Panc1 (cell line): ENCODE measurements around the gene INTS13.

Experiments
- POLR2AphosphoS5 ChIP-seq: IDR thresholded peaks from 2 replicates; pipeline ENCODE4 v1.6.1; 2012; ENCODE audit warnings: mild to moderate bottlenecking, low read depth, low read length, moderate library complexity
- TF ChIP-seq, protein P1 (sequence below): fragments of 450-650 bp; IDR thresholded peaks from 2 replicates; pipeline ENCODE4 v1.5.1; 2017; ENCODE audit warnings: mild to moderate bottlenecking
- TF ChIP-seq, protein P2 (sequence below), 2 experiments: IDR thresholded peaks; 2 replicates each; pipeline ENCODE4 v1.6.1; 2011 to 2012; ENCODE audit warnings: low read depth in 2 of 2, control low read depth in 1 of 2, low read length in 1 of 2, mild to moderate bottlenecking in 1 of 2, moderate library complexity in 1 of 2; ENCODE audit not compliant: insufficient read depth in 1 of 2

DNA sequence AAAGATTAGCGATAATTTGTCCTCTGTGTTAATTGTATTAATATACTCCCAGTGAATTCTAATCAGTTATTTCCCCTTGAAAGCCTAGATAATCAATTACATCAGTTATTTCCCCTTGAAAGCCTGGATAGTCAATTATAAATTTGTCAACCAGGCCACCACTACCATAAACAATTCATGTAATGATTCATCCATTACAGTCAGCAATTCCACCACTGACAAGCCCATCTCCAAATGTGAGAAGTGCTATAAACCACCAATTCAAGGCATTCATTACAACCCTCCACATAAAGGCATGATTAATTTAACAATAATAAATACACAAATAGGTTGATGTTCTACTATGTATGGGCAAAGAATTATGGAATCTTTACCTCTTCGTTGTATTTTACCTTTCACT lies 40.9 kb downstream of the INTS13 start:
- TF ChIP-seq, protein P1, sequence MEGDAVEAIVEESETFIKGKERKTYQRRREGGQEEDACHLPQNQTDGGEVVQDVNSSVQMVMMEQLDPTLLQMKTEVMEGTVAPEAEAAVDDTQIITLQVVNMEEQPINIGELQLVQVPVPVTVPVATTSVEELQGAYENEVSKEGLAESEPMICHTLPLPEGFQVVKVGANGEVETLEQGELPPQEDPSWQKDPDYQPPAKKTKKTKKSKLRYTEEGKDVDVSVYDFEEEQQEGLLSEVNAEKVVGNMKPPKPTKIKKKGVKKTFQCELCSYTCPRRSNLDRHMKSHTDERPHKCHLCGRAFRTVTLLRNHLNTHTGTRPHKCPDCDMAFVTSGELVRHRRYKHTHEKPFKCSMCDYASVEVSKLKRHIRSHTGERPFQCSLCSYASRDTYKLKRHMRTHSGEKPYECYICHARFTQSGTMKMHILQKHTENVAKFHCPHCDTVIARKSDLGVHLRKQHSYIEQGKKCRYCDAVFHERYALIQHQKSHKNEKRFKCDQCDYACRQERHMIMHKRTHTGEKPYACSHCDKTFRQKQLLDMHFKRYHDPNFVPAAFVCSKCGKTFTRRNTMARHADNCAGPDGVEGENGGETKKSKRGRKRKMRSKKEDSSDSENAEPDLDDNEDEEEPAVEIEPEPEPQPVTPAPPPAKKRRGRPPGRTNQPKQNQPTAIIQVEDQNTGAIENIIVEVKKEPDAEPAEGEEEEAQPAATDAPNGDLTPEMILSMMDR = no peak
- TF ChIP-seq, protein P2, sequence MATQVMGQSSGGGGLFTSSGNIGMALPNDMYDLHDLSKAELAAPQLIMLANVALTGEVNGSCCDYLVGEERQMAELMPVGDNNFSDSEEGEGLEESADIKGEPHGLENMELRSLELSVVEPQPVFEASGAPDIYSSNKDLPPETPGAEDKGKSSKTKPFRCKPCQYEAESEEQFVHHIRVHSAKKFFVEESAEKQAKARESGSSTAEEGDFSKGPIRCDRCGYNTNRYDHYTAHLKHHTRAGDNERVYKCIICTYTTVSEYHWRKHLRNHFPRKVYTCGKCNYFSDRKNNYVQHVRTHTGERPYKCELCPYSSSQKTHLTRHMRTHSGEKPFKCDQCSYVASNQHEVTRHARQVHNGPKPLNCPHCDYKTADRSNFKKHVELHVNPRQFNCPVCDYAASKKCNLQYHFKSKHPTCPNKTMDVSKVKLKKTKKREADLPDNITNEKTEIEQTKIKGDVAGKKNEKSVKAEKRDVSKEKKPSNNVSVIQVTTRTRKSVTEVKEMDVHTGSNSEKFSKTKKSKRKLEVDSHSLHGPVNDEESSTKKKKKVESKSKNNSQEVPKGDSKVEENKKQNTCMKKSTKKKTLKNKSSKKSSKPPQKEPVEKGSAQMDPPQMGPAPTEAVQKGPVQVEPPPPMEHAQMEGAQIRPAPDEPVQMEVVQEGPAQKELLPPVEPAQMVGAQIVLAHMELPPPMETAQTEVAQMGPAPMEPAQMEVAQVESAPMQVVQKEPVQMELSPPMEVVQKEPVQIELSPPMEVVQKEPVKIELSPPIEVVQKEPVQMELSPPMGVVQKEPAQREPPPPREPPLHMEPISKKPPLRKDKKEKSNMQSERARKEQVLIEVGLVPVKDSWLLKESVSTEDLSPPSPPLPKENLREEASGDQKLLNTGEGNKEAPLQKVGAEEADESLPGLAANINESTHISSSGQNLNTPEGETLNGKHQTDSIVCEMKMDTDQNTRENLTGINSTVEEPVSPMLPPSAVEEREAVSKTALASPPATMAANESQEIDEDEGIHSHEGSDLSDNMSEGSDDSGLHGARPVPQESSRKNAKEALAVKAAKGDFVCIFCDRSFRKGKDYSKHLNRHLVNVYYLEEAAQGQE (IDR thresholded peaks at IDR 0.05; ENCODE audit: insufficient read depth in 1 of 2, low read depth in 2 of 2, low read length in 1 of 2) = no peak
- TF ChIP-seq POLR2AphosphoS5 = no peak
